ENCODE measurements around the gene MAP2.

- TF ChIP-seq CTCF (IDR thresholded peaks at IDR 0.05) (no peak), POLR2A (IDR thresholded peaks at IDR 0.05) (no peak), POLR2AphosphoS5 (IDR thresholded peaks at IDR 0.05) (no peak)
Measured at GRCh38 chr2:209471037-209471436, 47.2 kb downstream of the MAP2 start.
